Activated CD4-positive, alpha-beta T cell treated with anti-CD3 and anti-CD28 coated beads, Interleukin-2, amount 50 U/mL, for 24 hours (primary cell): ENCODE data around the gene FAM89B.
"Not testable (repeated sequence)": the region's sequence is repeated elsewhere in the genome, so short reads cannot be mapped to it uniquely, and the experiment has no call there.

Source experiments
- DNase-seq, 2 donors: peaks; one replicate each; pipeline ENCODE4 v3.0.0-alpha.2; 2020; ENCODE audit warnings: low read depth in 1 of 2, low spot score in 1 of 2

FAM89B gene

DNA sequence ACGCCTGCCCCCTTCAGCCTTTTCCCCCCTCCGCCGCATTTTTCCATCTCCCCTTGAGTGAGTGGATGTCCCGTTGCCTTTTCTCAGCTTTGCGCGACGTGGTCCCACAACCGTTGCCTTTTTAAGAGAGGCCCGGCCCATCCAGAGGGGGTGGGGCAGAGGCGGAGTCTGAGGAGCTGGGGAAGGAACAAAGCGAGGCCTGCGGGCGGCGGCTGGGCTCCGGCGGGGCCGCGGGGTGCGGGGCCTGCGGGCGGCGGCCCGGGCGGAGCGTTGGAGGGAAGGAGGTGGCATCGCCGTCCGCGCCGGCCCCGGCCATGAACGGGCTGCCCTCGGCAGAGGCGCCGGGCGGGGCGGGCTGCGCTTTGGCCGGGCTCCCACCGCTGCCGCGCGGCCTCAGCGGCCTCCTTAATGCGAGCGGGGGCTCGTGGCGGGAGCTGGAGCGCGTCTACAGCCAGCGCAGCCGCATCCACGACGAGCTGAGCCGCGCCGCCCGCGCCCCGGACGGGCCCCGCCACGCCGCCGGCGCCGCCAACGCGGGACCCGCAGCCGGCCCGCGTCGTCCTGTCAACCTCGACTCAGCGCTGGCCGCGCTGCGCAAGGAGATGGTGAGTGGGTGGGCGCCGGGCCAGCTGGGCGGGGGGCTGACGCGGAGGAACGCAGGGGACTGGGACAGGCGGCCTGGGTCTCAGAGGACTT, at the start of gene FAM89B:
TSS of gene FAM89B (plus strand) at position 183 of the 696 bp plus-strand sequence. CDS start at position 315, 132 bp downstream.
- peak; percentile 65 to 84 for DNase-seq

DNA sequence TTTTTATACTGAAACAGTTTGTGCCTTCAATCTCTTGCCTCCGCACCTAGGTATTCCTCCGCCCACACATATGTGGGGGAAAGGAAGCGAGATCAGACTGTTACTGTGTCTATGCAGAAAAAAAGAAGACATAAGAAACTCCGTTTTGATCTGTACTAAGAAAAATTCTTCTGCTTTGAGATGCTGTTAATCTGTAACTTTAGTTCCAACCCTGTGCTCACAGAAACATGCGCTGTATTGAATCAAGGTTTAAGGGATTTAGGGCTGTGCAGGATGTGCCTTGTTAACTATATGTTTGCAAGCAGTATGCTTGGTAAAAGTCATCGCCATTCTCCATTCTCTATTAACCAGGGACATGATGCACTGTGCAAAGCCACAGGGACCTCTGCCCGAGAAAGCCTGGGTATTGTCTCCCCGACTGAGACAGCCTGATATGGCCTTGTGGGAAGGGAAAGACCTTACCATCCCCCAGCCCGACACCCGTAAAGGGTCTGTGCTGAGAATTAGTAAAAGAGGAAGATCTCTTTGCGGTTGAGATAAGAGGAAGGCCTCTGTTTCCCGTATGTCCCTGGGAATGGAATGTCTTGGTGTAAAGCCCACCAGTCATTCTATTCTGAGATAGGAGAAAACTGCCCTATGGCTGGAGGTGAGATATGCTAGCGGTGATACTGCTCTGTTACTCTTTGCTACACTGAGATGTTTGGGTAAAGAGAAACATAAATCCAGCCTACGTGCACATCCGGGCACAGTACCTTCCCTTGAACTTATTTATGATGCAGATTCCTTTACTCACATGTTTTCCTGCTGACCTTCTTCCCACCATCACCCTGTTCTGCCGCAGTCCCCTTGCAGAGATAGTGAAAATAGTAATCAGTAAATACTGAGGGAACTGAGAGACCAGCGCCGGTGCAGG, 49.4 kb upstream of the FAM89B start:
- not testable (repeated sequence) for DNase-seq

DNA sequence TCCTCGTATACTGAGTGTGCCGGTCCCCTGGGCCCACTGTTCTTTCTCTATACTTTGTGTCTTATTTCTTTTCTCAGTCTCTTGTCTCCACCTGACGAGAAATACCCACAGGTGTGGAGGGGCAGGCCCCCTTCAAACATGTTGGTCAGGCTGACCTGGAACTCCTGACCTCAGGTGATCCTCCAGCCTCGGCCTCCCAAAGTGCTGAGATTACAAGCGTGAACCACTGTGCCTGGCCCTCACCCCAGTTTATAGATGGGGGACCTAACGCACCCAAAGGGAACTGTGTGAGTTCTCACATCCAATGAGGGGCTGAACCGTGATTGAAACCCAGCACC, 48.7 kb upstream of the FAM89B start:
- DNase-seq = not testable (repeated sequence)

DNA sequence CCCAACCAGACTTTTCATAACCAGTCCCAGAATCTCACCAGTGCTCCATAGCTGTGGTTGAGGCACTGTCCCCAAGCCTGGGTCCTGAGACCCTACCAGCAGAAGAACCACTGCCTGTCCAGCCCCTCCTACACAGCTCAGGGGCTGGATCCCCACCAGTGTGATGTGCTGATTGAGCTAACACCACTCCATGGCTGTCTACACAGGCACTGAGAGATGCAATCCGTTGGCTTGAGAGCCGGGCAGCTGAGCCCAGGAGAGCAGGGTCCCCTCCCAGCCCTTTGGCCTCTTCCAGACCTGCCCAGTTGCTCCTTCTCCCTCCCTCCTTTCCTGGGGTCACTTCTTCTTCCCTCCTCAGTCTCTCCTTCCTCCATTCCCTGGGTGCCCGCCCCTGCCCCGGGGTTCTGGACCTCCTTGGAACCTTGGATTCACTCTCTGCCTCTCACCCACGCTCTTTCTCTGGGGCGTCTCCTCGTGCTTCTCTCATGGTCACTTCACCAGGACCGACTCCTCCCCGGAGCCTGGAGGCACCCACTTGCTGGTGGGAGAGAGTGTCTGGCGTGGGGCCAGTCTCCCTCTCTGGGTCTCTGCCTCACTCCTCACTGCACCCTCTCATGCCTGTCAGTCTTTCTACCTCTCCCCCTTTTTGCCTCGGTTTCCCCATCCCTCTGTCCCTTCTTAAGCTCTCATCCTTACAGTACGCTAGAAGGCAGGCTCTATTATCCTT, 48.2 kb upstream of the FAM89B start:
- no peak for DNase-seq

DNA sequence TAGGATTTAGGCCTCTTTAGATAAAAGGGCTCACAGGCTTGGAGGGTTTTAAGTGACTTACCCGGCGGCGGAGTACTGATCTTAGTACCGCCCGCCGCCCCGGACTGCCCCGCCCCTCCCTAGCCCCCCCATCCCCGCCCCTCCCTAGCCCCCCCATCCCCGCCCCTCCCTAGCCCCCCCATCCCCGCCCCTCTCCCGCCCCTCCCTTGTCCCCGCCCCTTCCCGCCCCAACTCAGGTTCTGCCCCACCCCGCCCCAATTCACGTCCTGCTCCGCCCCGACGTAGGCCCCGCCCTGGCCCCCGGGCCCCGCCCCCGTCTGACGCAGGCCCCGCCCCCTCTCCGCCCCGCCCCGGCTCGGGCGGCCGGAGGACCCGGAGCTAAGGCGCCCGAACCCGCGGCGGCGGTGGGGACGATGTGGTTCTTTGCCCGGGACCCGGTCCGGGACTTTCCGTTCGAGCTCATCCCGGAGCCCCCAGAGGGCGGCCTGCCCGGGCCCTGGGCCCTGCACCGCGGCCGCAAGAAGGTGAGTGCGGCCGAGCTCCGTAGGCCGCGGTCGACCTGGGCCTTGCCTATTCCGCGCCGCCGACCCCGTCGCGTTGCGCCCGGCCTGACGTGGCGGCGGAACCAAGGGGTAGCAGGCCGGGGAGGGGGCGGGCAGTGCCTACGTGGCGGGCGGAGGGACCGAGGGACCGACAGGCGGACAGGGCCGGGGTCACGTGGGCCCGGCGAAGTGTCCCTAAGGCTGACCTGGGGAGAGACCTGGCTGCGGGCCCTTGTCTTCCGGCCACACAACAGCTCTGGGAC, 47.4 kb upstream of the FAM89B start, which contains the start of gene SCYL1:
TSS of gene SCYL1 (plus strand) at position 343 of the 805 bp plus-strand sequence. CDS start at position 414, 71 bp downstream.
- peak; percentile 70 to 76 for DNase-seq

DNA sequence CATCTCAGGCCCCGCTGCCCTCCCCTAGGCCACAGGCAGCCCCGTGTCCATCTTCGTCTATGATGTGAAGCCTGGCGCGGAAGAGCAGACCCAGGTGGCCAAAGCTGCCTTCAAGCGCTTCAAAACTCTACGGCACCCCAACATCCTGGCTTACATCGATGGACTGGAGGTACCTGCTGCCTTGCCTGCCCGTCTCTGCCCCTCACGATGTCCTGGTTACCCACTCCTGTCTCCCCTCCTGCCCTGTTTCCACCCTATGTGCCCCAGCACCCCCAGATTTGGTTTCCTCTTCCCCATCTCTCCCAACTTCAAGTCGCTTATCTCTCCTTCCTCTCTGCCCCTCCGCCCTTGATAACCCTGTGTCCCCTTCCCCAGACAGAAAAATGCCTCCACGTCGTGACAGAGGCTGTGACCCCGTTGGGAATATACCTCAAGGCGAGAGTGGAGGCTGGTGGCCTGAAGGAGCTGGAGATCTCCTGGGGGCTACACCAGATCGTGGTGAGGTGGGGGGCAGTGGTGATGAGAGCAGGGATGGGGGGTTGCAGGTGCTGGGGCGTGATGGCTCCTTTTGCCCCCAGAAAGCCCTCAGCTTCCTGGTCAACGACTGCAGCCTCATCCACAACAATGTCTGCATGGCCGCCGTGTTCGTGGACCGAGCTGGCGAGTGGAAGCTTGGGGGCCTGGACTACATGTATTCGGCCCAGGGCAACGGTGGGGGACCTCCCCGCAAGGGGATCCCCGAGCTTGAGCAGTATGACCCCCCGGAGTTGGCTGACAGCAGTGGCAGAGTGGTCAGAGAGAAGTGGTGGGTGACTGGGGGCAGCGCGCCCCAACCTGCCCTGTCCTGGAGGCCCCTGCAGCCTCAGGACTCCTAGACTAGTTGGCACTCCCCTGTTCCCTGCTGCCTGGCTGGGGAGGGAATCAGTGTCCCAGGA, 46.5 kb upstream of the FAM89B start:
- DNase-seq = no peak

DNA sequence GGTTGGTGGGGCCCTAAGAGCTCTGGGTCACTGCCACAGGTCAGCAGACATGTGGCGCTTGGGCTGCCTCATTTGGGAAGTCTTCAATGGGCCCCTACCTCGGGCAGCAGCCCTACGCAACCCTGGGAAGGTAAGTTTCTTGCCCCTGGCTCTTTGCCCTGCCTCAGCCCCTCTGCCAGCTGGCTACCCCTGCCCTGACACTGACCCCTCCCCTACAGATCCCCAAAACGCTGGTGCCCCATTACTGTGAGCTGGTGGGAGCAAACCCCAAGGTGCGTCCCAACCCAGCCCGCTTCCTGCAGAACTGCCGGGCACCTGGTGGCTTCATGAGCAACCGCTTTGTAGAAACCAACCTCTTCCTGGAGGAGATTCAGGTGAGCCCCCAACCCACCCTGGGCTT, 45.6 kb upstream of the FAM89B start:
- DNase-seq = no peak

- no peak for DNase-seq
These were observed 43.5 kb upstream of the FAM89B start for GRCh38 chr11:65528819-65529350.

- DNase-seq = no peak
These were observed 42.7 kb upstream of the FAM89B start for GRCh38 chr11:65529475-65530156.

DNA sequence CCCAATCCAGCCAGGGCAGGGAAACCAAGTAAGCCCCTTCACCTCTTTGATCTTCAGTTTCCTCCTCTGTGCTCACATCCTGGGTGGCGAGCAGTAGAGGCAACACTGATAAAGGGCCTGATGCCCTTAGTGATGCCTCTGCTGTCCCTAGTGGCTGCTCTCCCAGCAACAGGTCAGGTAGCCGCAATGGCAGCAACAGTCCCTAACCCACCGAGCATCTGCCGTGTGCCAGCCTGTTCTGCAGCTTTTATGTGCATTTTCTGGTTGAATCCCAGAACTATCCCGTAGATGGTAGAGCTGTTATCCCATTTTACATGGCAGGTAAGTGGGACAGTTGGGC, 42.2 kb upstream of the FAM89B start:
- no peak for DNase-seq

GRCh38 chr11:65532388-65533064, 39.8 kb upstream of the FAM89B start:
- DNase-seq = no peak

- no peak for DNase-seq
These were observed 37.2 kb upstream of the FAM89B start for GRCh38 chr11:65535102-65535501.

DNA sequence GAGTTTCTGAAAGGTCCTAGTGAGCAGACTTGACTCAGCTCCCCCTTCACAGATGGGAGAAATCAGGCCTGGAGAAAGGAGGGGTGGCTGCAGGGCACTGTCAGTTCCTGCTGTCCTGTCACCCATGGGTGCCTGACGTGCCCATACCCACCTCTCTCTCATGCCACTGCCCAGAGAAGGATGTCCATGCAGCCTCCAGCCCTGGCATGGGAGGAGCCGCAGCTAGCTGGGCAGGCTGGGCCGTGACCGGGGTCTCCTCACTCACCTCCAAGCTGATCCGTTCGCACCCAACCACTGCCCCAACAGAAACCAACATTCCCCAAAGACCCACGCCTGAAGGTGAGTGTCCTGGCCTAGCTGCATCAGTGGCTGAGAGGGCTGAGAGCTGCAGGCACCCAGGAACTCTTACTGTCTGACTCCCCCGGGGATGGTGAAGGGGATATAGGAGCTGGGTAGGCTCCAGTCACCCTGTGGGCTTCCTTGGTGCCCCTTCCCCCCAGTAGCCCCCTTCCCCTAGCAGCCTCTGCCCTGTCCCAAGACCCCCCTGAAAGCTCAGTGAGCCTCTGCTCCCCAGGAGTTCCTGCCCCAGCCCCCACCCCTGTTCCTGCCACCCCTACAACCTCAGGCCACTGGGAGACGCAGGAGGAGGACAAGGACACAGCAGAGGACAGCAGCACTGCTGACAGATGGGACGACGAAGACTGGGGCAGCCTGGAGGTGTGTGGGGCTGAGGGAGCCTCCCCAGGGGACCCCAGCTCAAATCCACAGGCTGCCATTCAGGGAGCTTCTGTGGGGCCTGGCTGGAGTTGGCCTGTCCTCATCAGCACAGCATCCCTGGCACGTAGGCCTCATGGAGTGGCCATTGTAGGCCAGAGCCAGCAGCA, 35.7 kb upstream of the FAM89B start:
- no peak for DNase-seq

DNA sequence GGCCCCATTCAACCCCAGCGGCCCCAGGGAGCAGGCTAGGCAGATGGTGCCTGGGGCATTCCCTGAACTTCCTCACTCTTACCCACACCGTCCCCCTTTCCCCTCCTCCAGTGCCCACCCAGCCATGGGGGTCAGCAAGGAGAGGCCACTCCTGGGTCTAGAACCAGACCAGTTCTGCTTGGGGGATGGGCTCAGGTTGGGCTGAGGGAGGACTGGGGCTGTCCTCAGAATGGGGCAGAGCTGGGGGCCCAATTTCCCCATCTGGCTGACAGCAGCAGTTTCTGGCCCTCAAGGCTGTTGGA, 35.1 kb upstream of the FAM89B start:
- DNase-seq = no peak

- DNase-seq = no peak
These were observed 34.6 kb upstream of the FAM89B start for GRCh38 chr11:65537620-65538231.

DNA sequence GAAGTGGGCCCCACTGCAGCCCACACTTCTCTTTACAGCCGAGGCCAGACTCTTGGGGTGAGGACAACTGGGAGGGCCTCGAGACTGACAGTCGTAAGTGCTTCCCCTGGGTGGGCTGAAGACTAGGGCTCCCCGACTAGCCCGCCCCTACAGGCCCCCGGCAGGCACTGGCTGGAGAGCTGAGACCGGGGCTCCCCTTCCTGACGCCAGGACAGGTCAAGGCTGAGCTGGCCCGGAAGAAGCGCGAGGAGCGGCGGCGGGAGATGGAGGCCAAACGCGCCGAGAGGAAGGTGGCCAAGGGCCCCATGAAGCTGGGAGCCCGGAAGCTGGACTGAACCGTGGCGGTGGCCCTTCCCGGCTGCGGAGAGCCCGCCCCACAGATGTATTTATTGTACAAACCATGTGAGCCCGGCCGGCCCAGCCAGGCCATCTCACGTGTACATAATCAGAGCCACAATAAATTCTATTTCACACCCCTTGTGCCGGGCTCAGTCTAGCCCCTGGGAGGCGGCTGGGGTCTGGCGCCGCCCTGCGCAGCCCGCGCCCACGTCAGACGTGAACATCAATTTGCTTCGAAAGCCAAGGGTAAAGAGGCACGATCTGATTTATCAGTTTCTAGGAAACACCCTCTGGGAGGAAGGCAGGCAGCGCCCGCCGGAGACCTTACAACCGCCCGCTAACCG, 34.0 kb upstream of the FAM89B start:
- DNase-seq = no peak
